Upper lobe of left lung (tissue), 4 donors: ENCODE data around the gene EVA1A.

ENCODE experiments used
- CTCF ChIP-seq, 6 experiments: fragments of 450-650 bp in 4 of 6; fragments of 200-600 bp in 2 of 6; sonication (generic) in 2 of 6; IDR thresholded peaks; one replicate each; pipeline ENCODE4 v1.5.1; 2016 to 2019; ENCODE audit warnings: antibody characterized with exemption in 6 of 6
- POLR2AphosphoS5 ChIP-seq, 2 donors: sonication (generic); formaldehyde crosslinking; IDR thresholded peaks; one replicate each; pipeline ENCODE4 v1.5.1; 2017; ENCODE audit warnings: antibody characterized with exemption in 2 of 2

GRCh38 chr2:75475049-75475448, 85.7 kb downstream of the EVA1A start:
- TF ChIP-seq CTCF (IDR thresholded peaks at IDR 0.05) (no peak), POLR2AphosphoS5 (IDR thresholded peaks at IDR 0.05) (no peak)
